Motor neuron (in vitro differentiated cells): Measurements from ENCODE around the gene AUTS2. TPM values are rescaled to one million over a fixed set of nuclear protein-coding genes. Genes with fewer than 3 reads are reported as not detected.

ENCODE experiments used
- ATAC-seq, 8 experiments: fragments of 200-7000 bp; cut with Tn5 transposase; replicated peaks in 6 of 8; 2 replicates each; pipeline ENCODE4 v1.8.0; 2021; ENCODE audit warnings: mild to moderate bottlenecking in 8 of 8, moderate library complexity in 8 of 8
- H3K27ac ChIP-seq, 2 donors: fragments of 250-450 bp; sonication (Bioruptor Pico); 2 replicates each; pipeline ENCODE4 v1.9.0; 2021; ENCODE audit warnings: antibody characterized with exemption in 2 of 2, mild to moderate bottlenecking in 2 of 2, moderate library complexity in 1 of 2
- H3K4me1 ChIP-seq, 2 donors: fragments of 250-450 bp; sonication (Bioruptor Pico); replicated peaks in 1 of 2; 2 replicates each; pipeline ENCODE4 v1.6.1; 2021; ENCODE audit warnings: antibody characterized with exemption in 2 of 2, mild to moderate bottlenecking in 2 of 2, moderate library complexity in 1 of 2
- H3K4me3 ChIP-seq, 5 donors: fragments of 250-450 bp; sonication (Bioruptor Pico); 2 replicates each; pipeline ENCODE4 v1.9.0; 2021; ENCODE audit warnings: antibody characterized with exemption in 5 of 5, mild to moderate bottlenecking in 5 of 5, moderate library complexity in 4 of 5
- WGBS, 10 experiments: fragments of 450-650 bp; shearing (Covaris generic); methylation state at CpG; one replicate each; pipeline ENCODE4 v1.0.0; 2022; 5-methylcytosine and 5-hydroxymethylcytosine counted together
- in situ Hi-C, 9 experiments: fragments of 400-800 bp; cut with MboI; loops; one replicate each; pipeline ENCODE4 v1.15.0; 2021; ENCODE audit warnings: low sequenced_read_pairs in 9 of 9, low pct_unique_long_range_greater_than_20kb in 2 of 9; ENCODE audit not compliant: unreplicated experiment in 9 of 9
- total RNA-seq, 8 experiments: library from RNA; unstranded; fragments of 300-600 nt; gene quantifications; 2 replicates each; pipeline versions ENCODE4 v1.2.3 to v1.2.4, GENCODE V29; 2022

The AUTS2 gene
- total RNA-seq, 8 experiments from 2014 or later = 0.49 to 68.6 (median 32.2) TPM

DNA sequence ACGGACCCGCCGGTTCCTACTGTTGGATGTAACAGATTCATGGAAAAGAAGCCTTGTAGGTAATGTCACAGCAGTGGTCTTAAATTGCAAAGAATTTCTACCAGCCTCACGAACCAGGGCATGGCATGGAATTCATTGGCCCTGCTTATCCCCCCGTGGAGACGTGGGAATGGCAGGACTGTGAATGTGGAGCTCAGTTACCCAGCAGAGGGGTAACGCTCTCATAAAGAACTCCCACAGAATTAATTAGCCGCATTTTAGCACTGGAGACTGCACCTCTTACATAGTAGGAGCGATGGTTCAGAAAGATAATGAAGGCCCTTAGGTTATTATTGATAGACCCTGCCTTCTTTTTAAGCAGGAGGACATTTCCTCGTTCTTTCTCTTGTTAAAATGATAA lies 715.4 kb downstream of the AUTS2 start:
- H3K4me1 ChIP-seq = peaks cover 0 to 8% of the 10 kb centered on the region in 2 donors
- no peak for ATAC-seq
- 20 to 100% (median 60%) methylated on average over 1 to 6 of the region's 10 CpGs; no CpG with 5 or more reads in 1 of the 10 experiments for WGBS, 10 experiments
- H3K27ac ChIP-seq = no peak overlapping the region
- in situ Hi-C loops = loop anchor here in 1 of 9 experiments (25.0 kb wide), 1 partner anchor 101 kb away; no protein-coding TSS in a partner anchor
- no peak overlapping the region for H3K4me3 ChIP-seq

DNA sequence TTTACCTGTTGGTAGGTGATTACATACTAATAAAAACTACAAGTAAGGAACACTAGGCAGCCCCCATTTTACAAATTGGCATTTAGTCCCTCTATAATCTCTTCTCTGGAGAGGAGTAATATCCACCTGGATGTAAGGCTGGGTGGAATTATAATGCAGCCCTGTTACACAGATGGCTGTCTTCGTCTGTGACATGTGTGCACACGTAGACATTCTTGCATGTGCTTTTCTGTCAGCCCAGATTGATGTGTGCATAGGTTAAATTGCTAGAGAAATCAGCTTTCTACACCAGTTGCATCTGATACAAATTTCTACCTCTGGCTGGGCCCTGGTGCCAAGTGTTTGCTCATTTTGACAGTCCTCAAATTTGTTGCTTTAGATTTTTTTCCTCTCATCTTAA lies 715.9 kb downstream of the AUTS2 start:
- 42 to 88% (median 69%) methylated on average over 2 of the region's 2 CpGs; no CpG with 5 or more reads in 4 of the 10 experiments for WGBS, 10 experiments
- Histone ChIP-seq H3K27ac (no peak overlapping the region), H3K4me3 (no peak overlapping the region), H3K4me1 (peaks cover 0 to 8% of the 10 kb centered on the region in 2 donors)
- ATAC-seq = no peak
- in situ Hi-C loops = loop anchor here in 1 of 9 experiments (25.0 kb wide), 1 partner anchor 102 kb away; no protein-coding TSS in a partner anchor

DNA sequence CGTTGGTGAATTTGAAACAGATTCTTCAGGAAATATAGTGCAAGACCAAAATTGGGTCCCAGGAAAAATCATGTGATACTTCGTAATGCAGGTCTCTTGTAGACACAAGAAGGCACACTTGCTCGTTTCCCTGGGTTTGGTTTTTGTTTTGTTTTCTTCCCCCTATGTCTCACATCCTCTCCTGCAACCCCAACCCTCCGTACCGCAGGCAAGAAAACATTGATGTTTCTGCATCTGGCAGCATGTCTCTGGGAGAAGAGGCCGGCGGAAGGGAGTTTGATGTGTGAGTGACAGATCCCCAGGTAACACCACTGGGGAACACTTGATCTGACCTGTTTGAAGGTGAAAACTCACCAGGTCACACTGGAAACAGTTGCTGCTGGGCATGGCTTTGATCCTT lies 718.5 kb downstream of the AUTS2 start:
- in situ Hi-C loops = loop anchor here in 1 of 9 experiments (25.0 kb wide), 1 partner anchor 104 kb away; no protein-coding TSS in a partner anchor
- Histone ChIP-seq H3K4me1 (peaks cover 0 to 8% of the 10 kb centered on the region in 2 donors), H3K4me3 (no peak overlapping the region), H3K27ac (no peak overlapping the region)
- ATAC-seq = no peak
- WGBS, 10 experiments = 0 to 100% (median 93%) methylated on average over 1 to 6 of the region's 7 CpGs; no CpG with 5 or more reads in 1 of the 10 experiments

DNA sequence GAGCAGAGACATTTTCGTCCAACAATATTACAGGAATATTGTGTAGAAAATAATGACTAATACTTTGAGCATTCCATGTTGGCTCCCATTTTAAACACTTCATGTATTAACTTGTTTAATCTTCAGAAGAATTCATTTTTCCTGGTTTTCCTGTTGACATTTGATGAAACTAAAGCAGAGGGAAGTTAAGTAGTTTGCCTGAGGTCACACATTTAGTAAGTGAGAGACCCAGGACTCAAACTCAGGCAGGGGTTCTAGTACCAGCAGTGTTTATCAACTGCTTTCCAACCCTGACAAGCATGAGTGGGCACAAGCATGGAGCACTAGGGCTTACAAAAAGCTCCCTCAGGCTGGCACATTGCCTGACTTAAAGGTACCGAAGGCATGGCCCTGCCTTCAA lies 719.1 kb downstream of the AUTS2 start:
- in situ Hi-C loops = loop anchor here in 1 of 9 experiments (25.0 kb wide), 1 partner anchor 105 kb away; no protein-coding TSS in a partner anchor
- H3K4me3 ChIP-seq = no peak overlapping the region
- H3K4me1 ChIP-seq = peaks cover 0 to 8% of the 10 kb centered on the region in 2 donors
- H3K27ac ChIP-seq = no peak overlapping the region
- WGBS, 10 experiments = 0 to 100% (median 88%) methylated on average over 1 to 2 of the region's 2 CpGs; no CpG with 5 or more reads in 2 of the 10 experiments
- no peak for ATAC-seq

DNA sequence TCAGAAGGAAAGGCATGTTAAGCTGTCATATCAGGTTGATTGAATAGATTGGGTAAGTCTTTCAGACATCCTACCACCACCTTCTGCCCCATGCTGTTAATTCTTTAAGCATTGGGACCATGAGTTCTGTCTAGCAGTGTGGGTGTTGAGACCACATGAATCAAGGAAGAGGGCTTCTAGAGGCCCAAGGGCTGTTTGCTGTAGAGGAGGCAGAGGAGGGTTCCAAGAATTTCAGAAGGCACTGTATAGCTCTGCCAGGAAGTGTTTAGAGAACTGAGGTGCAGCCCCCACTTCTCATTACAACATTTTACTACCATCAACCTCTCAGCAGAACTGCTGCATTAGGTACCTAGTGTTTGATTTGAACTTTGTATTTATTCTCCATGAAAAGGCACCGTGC lies 720.2 kb downstream of the AUTS2 start:
- Histone ChIP-seq H3K4me1 (peaks cover 0 to 8% of the 10 kb centered on the region in 2 donors), H3K4me3 (no peak overlapping the region), H3K27ac (no peak overlapping the region)
- ATAC-seq = no peak
- 0 to 100% (median 67%) methylated on average over 1 of the region's 1 CpG; no CpG with 5 or more reads in 5 of the 10 experiments for WGBS, 10 experiments
- in situ Hi-C loops = loop anchor here in 1 of 9 experiments (25.0 kb wide), 1 partner anchor 106 kb away; no protein-coding TSS in a partner anchor

DNA sequence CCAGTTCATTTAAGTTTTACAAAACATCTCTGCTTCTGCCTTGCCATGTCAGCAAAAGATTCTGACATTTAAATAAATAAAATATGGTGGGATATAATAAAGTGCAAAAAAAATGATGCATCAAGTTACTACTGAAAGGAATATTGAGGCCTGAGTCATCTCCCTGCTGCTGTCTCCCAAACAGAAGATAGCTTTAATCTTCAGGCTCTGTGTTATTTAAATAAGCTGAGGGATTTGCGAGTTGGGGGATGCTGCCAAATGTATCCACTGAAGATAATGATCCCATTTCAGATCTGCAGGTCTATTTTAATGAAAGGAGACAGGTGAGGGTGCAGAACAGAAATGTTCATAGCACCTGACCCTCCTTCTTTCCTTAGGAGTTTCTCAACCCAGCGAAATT lies 720.8 kb downstream of the AUTS2 start:
- no peak overlapping the region for H3K27ac ChIP-seq
- ATAC-seq = no peak
- peaks cover 0 to 8% of the 10 kb centered on the region in 2 donors for H3K4me1 ChIP-seq
- WGBS, 10 experiments = 15 to 70% (median 67%) methylated on average over 1 to 2 of the region's 2 CpGs; no CpG with 5 or more reads in 3 of the 10 experiments
- H3K4me3 ChIP-seq = no peak overlapping the region
- in situ Hi-C loops = loop anchor here in 1 of 9 experiments (25.0 kb wide), 1 partner anchor 107 kb away; no protein-coding TSS in a partner anchor

DNA sequence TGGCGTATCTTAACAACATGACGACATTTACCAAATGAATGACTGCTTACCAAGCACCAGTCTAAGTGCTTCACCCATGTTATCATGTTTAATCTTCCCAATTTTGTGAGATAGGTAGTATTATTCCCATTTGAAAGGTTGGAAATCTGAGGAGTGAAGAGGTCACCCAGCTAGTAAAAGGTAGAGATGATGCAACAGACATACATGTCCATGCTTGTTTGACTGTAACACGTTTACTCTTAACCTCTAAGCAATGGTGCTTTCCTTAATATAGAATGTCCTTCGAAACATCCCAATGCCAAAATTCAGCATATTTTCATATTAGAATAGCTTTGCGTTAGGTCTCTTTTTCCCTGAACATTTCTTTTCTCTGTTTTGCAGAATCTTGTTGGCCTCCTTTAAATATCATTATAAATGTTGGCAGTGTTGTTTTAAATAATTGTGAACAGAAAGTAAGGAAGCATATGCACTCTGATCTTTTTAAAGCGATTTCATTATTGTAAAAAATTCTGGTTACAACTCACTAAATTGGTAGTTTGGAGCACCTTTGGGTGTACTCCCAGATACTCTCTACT lies 722.8 kb downstream of the AUTS2 start:
- H3K27ac ChIP-seq = no peak overlapping the region
- in situ Hi-C loops = loop anchor here in 1 of 9 experiments (25.0 kb wide), 1 partner anchor 109 kb away; no protein-coding TSS in a partner anchor
- 72 to 100% (median 88%) methylated on average over 2 to 6 of the region's 6 CpGs for WGBS, 10 experiments
- H3K4me1 ChIP-seq = peaks cover 8 to 9% of the 10 kb centered on the region in 2 donors
- H3K4me3 ChIP-seq = no peak overlapping the region
- no peak for ATAC-seq

DNA sequence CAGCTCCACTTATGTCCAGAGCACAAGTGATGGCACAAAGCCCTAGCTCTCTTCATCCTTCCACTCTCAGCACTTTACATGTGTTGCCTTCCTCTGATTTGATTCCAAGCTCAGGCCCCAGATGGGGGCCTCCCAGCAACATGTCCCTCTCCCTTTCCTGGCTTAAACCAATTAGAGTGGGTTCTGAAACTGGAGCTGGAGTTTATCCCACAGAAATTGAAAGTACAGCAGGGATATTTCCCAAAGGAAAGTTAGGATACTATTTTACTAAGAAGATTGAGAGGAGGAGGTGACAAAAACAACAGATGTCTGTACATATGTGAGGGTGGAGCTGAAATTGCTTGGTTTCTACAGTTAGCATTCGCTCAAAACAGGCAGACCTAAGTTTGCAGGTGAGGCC lies 724.6 kb downstream of the AUTS2 start:
- in situ Hi-C loops = loop anchor here in 1 of 9 experiments (25.0 kb wide), 1 partner anchor 111 kb away; no protein-coding TSS in a partner anchor
- ATAC-seq = no peak
- WGBS, 10 experiments = 10 to 100% (median 50%) methylated on average over 1 of the region's 1 CpG; no CpG with 5 or more reads in 3 of the 10 experiments
- H3K4me3 ChIP-seq = no peak overlapping the region
- no peak overlapping the region for H3K27ac ChIP-seq
- peaks cover 11 to 12% of the 10 kb centered on the region in 2 donors for H3K4me1 ChIP-seq

DNA sequence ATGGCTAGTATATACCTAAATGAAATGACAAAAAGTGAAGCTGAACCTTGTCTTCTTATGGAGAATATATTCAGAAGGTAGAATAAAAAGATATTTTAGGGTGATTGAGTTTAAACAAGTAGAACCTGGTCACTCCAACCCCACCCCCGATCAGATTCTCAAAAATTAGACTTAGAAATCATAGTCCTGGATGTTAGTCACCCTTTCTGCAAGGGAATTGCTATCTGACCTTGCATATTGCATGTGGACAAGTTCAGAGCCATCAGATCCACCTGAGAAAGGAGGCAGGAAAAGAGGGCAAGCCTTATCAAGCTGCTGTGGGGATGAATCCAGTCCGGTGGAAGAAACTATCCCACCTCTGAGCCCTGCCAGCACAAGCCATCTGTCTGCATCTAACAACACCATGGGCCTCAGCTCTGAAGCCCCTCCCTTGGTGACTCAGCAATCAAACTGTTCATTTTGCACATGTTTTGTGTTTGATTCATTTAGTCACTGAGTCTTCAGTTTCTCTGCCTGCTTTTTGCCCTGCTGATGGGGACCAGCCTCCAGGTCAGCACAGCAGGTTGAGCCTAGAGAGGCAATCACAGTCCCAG lies 727.3 kb downstream of the AUTS2 start:
- whole genome bisulfite sequencing, 10 experiments = 29 to 100% (median 53%) methylated on average over 1 to 2 of the region's 2 CpGs; no CpG with 5 or more reads in 4 of the 10 experiments
- peak in 7 of 8 experiments; percentile 96 to 99 (median 98) for ATAC-seq
- in situ Hi-C loops = no loop called here
- H3K27ac ChIP-seq = no peak overlapping the region
- H3K4me3 ChIP-seq = no peak overlapping the region
- H3K4me1 ChIP-seq = peaks cover 11 to 12% of the 10 kb centered on the region in 2 donors

DNA sequence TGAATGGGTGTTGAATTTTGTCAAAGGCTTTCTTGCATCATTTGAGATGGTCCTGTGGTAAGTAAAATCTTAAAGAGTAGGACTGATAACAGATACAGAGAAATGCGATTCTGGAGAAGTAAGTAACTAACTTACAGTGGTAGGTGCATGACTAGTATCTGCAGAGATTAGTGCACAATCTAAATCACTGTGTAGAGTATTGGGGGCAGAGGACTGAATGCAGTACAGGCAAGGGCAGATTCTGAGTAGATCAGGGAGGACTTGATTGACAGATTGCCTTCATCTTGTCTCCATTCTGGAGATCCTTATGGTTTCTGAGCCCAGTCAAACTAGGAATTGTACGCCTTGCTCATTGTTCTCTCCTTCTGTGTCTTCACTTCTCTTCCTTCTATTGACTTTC lies 736.0 kb downstream of the AUTS2 start:
- WGBS, 10 experiments = 22 to 100% (median 83%) methylated on average over 1 to 2 of the region's 2 CpGs; no CpG with 5 or more reads in 1 of the 10 experiments
- H3K27ac ChIP-seq = no peak overlapping the region
- H3K4me3 ChIP-seq = no peak overlapping the region
- no peak for ATAC-seq
- in situ Hi-C loops = no loop called here
- H3K4me1 ChIP-seq = peaks cover 3 to 4% of the 10 kb centered on the region in 2 donors

DNA sequence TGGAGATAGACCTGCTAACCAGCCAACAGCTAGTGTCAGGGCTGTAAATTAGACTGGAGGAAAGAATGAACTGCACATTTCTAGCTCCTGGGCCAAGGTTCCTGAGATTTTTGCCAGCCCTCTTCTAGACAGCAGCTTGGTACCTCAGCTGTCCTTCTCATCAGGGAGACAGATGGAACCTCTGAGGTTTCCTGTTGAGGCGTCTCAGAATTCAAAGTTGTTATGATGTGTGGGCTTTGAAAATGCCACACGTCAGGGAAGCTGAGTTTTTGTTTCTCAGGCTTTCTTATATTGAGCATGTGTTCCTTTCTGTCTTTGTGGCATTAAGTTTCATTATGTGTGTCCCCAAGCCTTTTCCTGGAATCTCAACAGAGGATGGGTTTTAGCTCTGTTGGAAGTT lies 736.6 kb downstream of the AUTS2 start:
- no peak for ATAC-seq
- peaks cover 3 to 4% of the 10 kb centered on the region in 2 donors for H3K4me1 ChIP-seq
- H3K27ac ChIP-seq = no peak overlapping the region
- no peak overlapping the region for H3K4me3 ChIP-seq
- 43 to 100% (median 92%) methylated on average over 1 to 2 of the region's 2 CpGs; no CpG with 5 or more reads in 6 of the 10 experiments for WGBS, 10 experiments
- in situ Hi-C loops = no loop called here

DNA sequence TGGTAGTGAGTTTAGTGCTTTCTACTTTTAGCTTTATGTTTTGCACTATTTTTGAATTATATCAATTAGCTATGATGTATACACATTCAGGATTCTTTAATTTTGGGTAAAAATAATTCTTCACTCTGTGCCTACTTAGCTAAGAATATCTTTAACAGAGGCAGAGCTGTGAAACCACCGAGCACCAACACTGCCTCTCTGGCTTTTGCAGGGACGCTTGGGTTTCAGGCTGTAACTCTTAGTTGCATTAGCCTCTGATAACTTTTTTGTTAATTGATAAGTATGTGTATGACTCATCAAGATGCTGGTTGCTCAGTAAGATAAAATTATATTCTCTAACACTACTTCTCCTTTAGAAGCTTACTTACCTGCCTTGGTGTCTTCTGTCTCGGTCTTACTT lies 738.3 kb downstream of the AUTS2 start:
- WGBS, 10 experiments = 32 to 100% (median 82%) methylated on average over 1 to 3 of the region's 3 CpGs
- in situ Hi-C loops = no loop called here
- ATAC-seq = no peak
- Histone ChIP-seq H3K4me3 (no peak overlapping the region), H3K4me1 (peaks cover 3 to 10% of the 10 kb centered on the region in 2 donors), H3K27ac (no peak overlapping the region)

DNA sequence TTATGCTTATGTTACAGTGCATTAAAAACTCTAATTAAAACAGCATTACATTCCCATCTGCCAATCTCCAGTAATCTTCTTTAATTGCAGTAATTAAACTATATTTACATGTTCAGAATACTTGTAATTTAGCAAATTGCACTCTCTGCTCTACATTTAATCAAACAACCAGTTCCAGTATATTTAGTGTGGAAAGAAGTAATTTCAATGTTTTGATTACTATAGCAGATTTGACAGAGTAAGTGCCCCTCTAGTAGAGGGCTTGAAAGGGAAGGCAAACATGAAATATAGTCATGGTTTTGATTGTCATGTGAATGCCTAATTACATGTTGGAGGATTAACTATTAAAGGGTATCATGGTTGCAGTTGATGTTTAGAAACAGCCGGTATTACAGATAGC lies 739.7 kb downstream of the AUTS2 start:
- Histone ChIP-seq H3K4me1 (peaks cover 3 to 14% of the 10 kb centered on the region in 2 donors), H3K4me3 (no peak overlapping the region), H3K27ac (no peak overlapping the region)
- ATAC-seq = no peak
- 67 to 100% (median 100%) methylated on average over 1 of the region's 1 CpG; no CpG with 5 or more reads in 3 of the 10 experiments for WGBS, 10 experiments
- in situ Hi-C loops = no loop called here
